Mucosa of stomach (tissue), 1 donor: ENCODE measurements around the gene BEAN1.

Experiments used
- H3K27me3 ChIP-seq: one replicate; pipeline ENCODE4 v1.7.0; 2013; ENCODE audit warnings: mild to moderate bottlenecking, low read length; ENCODE audit not compliant: control insufficient read depth, insufficient read depth
- H3K36me3 ChIP-seq: one replicate; pipeline ENCODE4 v1.7.0; 2013; ENCODE audit warnings: low read length; ENCODE audit not compliant: control insufficient read depth, insufficient read depth
- H3K4me1 ChIP-seq: one replicate; pipeline ENCODE4 v1.7.0; 2013; ENCODE audit warnings: mild to moderate bottlenecking, low read length; ENCODE audit not compliant: control insufficient read depth, insufficient read depth
- H3K4me3 ChIP-seq: one replicate; pipeline ENCODE4 v1.7.0; 2013; ENCODE audit warnings: low read length
- H3K9ac ChIP-seq: one replicate; pipeline ENCODE4 v1.7.0; 2013; ENCODE audit warnings: mild to moderate bottlenecking, low read length, moderate library complexity
- H3K9me3 ChIP-seq: one replicate; pipeline ENCODE4 v1.7.0; 2013; ENCODE audit warnings: mild to moderate bottlenecking, low read length, moderate library complexity; ENCODE audit not compliant: control insufficient read depth
- donor health status: Pancreatic carcinoma.

BEAN1 gene

GRCh38 chr16:66522816-66523590, 95.9 kb downstream of the BEAN1 start:
- Histone ChIP-seq H3K27me3 (no peaks in the 10 kb centered on the region), H3K36me3 (peaks cover 10% of the 10 kb centered on the region), H3K9me3 (no peaks in the 10 kb centered on the region), H3K4me1 (peaks cover 51% of the 10 kb centered on the region), H3K4me3 (no peak overlapping the region), H3K9ac (no peak overlapping the region)

- Histone ChIP-seq H3K4me1 (peaks cover 48% of the 10 kb centered on the region), H3K9me3 (no peaks in the 10 kb centered on the region), H3K36me3 (peaks cover 10% of the 10 kb centered on the region), H3K4me3 (no peak overlapping the region), H3K27me3 (no peaks in the 10 kb centered on the region), H3K9ac (no peak overlapping the region)
Measured at GRCh38 chr16:66523861-66524354, 96.8 kb downstream of the BEAN1 start.

DNA sequence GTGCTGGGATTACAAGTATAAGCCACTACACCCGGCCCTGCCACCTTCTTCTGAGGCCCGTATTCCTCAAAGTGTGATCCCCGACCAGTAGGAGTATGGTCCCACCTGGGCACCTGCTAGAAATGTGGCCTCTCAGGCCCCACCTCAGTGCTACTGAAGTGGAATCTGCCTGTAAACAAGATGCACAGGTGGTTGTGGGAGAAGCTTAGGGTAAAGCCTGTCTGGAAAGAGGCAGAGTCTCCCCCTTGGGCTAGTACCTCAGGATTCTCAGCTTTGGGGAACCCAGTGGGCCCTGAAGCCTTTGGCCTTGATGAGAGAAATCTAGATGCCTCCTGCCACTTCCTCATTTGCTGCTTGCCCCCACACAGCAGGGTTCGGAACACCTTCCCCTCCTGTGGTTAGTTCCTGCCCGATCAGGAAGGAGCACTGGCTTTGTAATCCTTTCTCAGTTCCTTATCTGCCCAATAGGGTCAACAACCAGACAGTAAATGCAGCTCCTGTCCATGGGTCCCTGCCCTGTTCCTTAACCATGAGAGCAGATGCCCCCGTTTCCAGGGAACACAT, 97.6 kb downstream of the BEAN1 start:
- H3K9me3 ChIP-seq = no peaks in the 10 kb centered on the region
- H3K9ac ChIP-seq = no peak overlapping the region

DNA sequence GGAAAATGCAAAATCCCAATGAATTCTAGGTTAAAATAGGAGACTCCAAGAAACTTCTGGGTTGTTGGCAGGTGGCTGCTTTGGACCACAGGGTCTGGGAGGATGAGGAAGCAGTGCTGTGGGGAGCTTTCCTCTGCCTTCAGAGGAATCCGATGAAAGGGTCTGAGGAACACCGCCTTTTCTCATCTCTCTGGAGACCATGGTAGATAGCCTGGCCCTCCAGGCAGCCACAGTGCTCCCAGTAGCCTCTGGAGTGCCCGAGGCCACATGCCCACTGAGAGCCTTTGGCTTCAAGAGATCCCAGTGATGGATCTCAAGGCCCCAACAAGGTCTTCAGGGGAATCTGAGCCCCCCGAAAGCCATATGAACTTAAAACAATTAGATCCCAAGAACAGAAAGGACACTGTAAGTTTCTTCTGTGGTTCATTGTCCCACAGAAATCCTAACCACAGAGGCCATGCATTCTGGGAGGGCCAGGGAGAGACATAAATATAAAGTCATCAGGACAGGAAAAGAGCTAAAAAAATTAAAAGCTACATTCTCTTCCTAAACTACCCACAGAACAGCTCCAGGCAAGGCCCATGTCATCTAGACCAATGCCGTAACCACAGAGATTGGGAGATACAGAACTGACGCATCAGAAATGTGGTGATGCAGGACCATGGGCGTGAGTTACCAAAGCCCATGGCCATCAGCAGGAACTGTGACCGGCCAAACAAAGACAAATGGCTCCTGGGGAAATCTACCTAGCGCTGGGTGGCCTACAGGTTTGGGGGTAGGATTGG, 98.5 kb downstream of the BEAN1 start:
- Histone ChIP-seq H3K27me3 (no peaks in the 10 kb centered on the region), H3K4me1 (peaks cover 43% of the 10 kb centered on the region), H3K9me3 (no peaks in the 10 kb centered on the region), H3K4me3 (no peak overlapping the region), H3K9ac (no peak overlapping the region), H3K36me3 (peaks cover 5% of the 10 kb centered on the region)

More for the DNA sequence above, 97.6 kb downstream of the BEAN1 start:
- Histone ChIP-seq H3K27me3 (no peaks in the 10 kb centered on the region), H3K36me3 (peaks cover 7% of the 10 kb centered on the region), H3K4me3 (no peak overlapping the region), H3K4me1 (peaks cover 48% of the 10 kb centered on the region)

GRCh38 chr16:66528294-66528693, 101.2 kb downstream of the BEAN1 start:
- no peaks in the 10 kb centered on the region for H3K9me3 ChIP-seq
- no peaks in the 10 kb centered on the region for H3K27me3 ChIP-seq
- H3K4me3 ChIP-seq = no peak overlapping the region
- H3K9ac ChIP-seq = no peak overlapping the region
- peaks cover 5% of the 10 kb centered on the region for H3K36me3 ChIP-seq
- peaks cover 16% of the 10 kb centered on the region for H3K4me1 ChIP-seq

GRCh38 chr16:66529475-66529874, 102.4 kb downstream of the BEAN1 start:
- H3K36me3 ChIP-seq = peaks cover 5% of the 10 kb centered on the region
- H3K4me3 ChIP-seq = no peak overlapping the region
- no peak overlapping the region for H3K9ac ChIP-seq
- H3K27me3 ChIP-seq = no peaks in the 10 kb centered on the region
- H3K4me1 ChIP-seq = peaks cover 10% of the 10 kb centered on the region
- H3K9me3 ChIP-seq = no peaks in the 10 kb centered on the region
